ENCODE measurements around the gene SIK3. TPM values are rescaled to one million over a fixed set of nuclear protein-coding genes. Genes with fewer than 3 reads are reported as not detected.
A peak's percentile ranks its signal among the peaks of the same experiment; 100 is the strongest.

SIK3 gene
- total RNA-seq, 2 donors from 2014 or later: 26.7 to 28.0 TPM

DNA sequence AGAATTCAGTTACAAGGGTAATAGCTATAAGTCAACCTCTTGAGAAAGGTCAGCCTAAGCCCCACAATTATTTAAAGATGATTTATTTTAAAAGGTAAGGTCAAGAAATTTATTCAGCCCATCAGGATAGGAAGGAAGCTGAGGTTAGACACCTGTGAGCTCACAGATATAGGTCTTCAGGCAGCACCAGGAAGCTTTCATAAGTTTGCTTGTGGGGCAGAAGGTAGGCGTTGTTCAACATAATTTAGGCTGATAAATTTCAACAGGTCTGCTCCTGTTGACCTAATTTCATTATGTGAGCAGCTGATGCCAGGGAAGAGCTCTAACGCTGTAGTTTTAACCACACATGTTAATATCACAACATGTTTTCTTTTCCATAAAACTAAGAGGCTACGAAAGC lies 142.7 kb downstream of the SIK3 start:
- H3K9ac ChIP-seq (ENCODE audit: low read depth in 2 of 2, low read length in 2 of 2): no peak overlapping the region
- H3K9me3 ChIP-seq: no peaks in the 10 kb centered on the region
- TF ChIP-seq, protein P1, sequence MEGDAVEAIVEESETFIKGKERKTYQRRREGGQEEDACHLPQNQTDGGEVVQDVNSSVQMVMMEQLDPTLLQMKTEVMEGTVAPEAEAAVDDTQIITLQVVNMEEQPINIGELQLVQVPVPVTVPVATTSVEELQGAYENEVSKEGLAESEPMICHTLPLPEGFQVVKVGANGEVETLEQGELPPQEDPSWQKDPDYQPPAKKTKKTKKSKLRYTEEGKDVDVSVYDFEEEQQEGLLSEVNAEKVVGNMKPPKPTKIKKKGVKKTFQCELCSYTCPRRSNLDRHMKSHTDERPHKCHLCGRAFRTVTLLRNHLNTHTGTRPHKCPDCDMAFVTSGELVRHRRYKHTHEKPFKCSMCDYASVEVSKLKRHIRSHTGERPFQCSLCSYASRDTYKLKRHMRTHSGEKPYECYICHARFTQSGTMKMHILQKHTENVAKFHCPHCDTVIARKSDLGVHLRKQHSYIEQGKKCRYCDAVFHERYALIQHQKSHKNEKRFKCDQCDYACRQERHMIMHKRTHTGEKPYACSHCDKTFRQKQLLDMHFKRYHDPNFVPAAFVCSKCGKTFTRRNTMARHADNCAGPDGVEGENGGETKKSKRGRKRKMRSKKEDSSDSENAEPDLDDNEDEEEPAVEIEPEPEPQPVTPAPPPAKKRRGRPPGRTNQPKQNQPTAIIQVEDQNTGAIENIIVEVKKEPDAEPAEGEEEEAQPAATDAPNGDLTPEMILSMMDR (IDR thresholded peaks at IDR 0.05): no peak
- DNase-seq: no peak
- no peaks in the 10 kb centered on the region for H3K27me3 ChIP-seq
- H3K4me1 ChIP-seq: no peaks in the 10 kb centered on the region
- H3K4me3 ChIP-seq: no peak overlapping the region
- H3K27ac ChIP-seq: no peak overlapping the region
- intact Hi-C loops (cut with DNase I): no loop called here
- peaks cover 3% of the 10 kb centered on the region for H3K36me3 ChIP-seq

DNA sequence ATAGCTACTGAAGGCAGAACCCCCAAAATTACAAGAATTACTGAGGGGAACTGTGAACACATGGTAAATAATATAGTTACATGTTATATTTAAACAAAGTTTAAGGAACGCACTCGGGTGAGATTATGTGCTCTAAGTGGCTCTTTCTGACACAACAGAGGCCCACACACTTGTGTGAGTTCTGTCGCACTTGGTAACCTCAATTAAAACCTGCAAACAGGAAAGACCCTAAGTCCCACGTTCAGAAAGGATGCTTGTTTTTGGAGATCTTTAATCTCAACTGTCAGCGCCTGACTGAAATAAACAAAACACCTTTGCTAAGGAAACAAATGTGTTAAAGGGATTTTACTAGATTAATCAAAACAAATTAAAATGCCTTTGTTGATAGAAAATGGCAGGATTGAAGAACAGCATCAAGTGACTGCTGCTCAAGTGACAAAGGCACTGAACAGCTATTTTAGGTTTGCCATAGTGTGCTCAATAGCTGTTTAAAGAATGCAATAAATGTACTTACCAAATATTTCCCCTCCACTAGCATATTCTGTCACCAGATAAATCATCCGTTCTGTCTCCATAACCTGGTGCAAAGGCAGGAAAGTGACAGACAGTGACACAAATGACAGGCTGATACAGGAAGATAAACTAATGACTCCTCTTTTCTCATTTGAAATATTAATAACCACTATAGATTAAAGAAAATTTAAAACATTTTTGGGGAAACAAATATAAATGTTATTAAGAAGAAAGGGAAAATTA lies 144.5 kb downstream of the SIK3 start:
- no peak for DNase-seq
- TF ChIP-seq, protein P1 (IDR thresholded peaks at IDR 0.05): no peak
- Histone ChIP-seq H3K36me3 (peaks cover 3% of the 10 kb centered on the region), H3K9me3 (no peaks in the 10 kb centered on the region), H3K9ac (ENCODE audit: low read depth in 2 of 2, low read length in 2 of 2) (no peak overlapping the region), H3K27me3 (no peaks in the 10 kb centered on the region), H3K4me1 (no peaks in the 10 kb centered on the region), H3K27ac (no peak overlapping the region), H3K4me3 (no peak overlapping the region)
- intact Hi-C loops (cut with DNase I): no loop called here

DNA sequence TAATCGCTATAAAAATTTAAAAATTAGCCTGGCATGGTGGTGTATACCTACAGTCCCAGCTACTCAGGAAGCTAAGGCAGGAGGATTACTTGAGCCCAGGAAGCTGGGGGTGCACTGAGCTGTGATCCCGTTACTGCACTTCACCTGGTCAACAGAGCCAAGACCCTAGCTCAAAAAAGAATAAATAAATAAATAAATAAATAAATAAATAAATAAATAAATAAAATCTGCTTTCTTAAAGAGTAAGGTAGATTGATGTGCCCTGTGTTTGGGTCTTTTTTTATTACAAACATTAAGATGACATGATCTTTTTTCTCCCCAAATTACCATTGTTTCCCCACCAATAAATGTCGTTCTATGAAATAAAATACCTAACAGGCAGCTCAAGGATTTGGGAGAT lies 146.5 kb downstream of the SIK3 start:
- no peaks in the 10 kb centered on the region for H3K4me1 ChIP-seq
- H3K27me3 ChIP-seq: no peaks in the 10 kb centered on the region
- TF ChIP-seq, protein P1 (IDR thresholded peaks at IDR 0.05): no peak
- peaks cover 3% of the 10 kb centered on the region for H3K36me3 ChIP-seq
- no peak for DNase-seq
- intact Hi-C loops (cut with DNase I): no loop called here
- no peak overlapping the region for H3K9ac ChIP-seq (ENCODE audit: low read depth in 2 of 2, low read length in 2 of 2)
- H3K9me3 ChIP-seq: no peaks in the 10 kb centered on the region
- no peak overlapping the region for H3K4me3 ChIP-seq
- no peak overlapping the region for H3K27ac ChIP-seq

DNA sequence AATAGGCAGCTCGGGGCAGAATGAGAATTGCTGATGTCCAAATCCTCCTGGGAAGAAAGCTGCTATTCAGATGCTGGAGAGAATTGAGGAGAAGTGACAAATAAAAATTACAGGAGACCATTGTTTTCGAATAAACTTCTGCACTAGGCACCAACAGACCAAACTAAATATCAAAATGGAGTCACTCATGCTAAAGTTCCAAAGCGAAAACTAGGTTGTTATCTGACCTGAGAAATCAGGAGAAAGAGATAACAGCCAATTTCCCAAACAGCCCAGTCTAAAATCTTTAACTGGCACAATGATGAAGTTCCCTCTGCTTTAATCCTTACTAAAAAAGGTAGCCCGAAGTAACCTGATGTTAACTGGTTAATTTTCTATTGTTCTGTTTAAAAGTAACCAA lies 148.0 kb downstream of the SIK3 start:
- H3K36me3 ChIP-seq: peaks cover 3% of the 10 kb centered on the region
- H3K27me3 ChIP-seq: no peaks in the 10 kb centered on the region
- TF ChIP-seq, protein P1 (IDR thresholded peaks at IDR 0.05): no peak
- H3K9ac ChIP-seq (ENCODE audit: low read depth in 2 of 2, low read length in 2 of 2): no peak overlapping the region
- intact Hi-C loops (cut with DNase I): no loop called here
- H3K4me3 ChIP-seq: no peak overlapping the region
- H3K27ac ChIP-seq: no peak overlapping the region
- no peaks in the 10 kb centered on the region for H3K4me1 ChIP-seq
- no peak for DNase-seq
- H3K9me3 ChIP-seq: no peaks in the 10 kb centered on the region

DNA sequence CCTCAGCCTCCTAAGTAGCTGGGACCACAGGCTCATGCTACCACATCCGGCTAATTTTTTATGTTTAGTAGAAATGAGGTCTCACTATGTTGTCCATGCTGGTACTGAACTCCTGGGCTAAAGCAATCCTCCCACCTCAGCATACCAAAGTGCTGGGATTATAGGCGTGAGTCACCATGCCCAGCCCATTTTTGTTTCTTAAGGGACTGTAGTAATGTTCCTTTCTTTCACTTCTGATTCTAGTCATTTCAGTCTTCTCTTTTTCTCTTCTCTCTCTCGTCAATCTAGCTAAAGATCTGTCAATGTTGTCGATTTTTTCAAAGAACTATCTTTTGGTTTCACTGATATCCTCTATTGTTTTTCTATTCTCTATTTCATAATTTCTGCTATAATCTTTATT lies 149.8 kb downstream of the SIK3 start:
- Histone ChIP-seq H3K27ac (peak overlapping the region; percentile 20), H3K9me3 (no peaks in the 10 kb centered on the region), H3K4me3 (no peak overlapping the region), H3K4me1 (no peaks in the 10 kb centered on the region), H3K36me3 (peaks cover 3% of the 10 kb centered on the region), H3K27me3 (no peaks in the 10 kb centered on the region), H3K9ac (ENCODE audit: low read depth in 2 of 2, low read length in 2 of 2) (no peak overlapping the region)
- no peak for DNase-seq
- TF ChIP-seq, protein P1 (IDR thresholded peaks at IDR 0.05): no peak
- intact Hi-C loops (cut with DNase I): no loop called here
